Smooth muscle cell (in vitro differentiated cells): Measurements from ENCODE around the gene CETP. TPM values are rescaled to one million over a fixed set of nuclear protein-coding genes. Genes with fewer than 3 reads are reported as not detected.
"Not testable (repeated sequence)": the region's sequence is repeated elsewhere in the genome, so short reads cannot be mapped to it uniquely, and the experiment has no call there.

Experiments used
- DNase-seq: peaks from one replicate; lab custom pipeline; 2025; ENCODE audit not compliant: unreplicated experiment; lab: John Stamatoyannopoulos, UW
- H2AFZ ChIP-seq: fragments of 200-600 bp; sonication (generic); 2 replicates; pipeline ENCODE4 v1.6.0; 2016; ENCODE audit warnings: antibody characterized with exemption, low read depth, mild to moderate bottlenecking
- H3F3A ChIP-seq: fragments of 200-600 bp; sonication (generic); 2 replicates; pipeline ENCODE4 v1.6.0; 2017; ENCODE audit warnings: antibody characterized with exemption, low read depth
- H3K27ac ChIP-seq: fragments of 200-600 bp; sonication (generic); 2 replicates; pipeline ENCODE4 v1.5.1; 2016; ENCODE audit warnings: low read depth, mild to moderate bottlenecking
- H3K27me3 ChIP-seq: fragments of 200-600 bp; sonication (generic); 2 replicates; pipeline ENCODE4 v1.6.1; 2016; ENCODE audit warnings: low read depth, mild to moderate bottlenecking
- H3K36me3 ChIP-seq: fragments of 200-600 bp; sonication (generic); 2 replicates; pipeline ENCODE4 v1.5.1; 2016; ENCODE audit warnings: low read depth
- H3K4me1 ChIP-seq: fragments of 200-600 bp; sonication (generic); 2 replicates; pipeline ENCODE4 v1.5.1; 2016; ENCODE audit warnings: low read depth
- H3K4me2 ChIP-seq: fragments of 200-600 bp; sonication (generic); 2 replicates; pipeline ENCODE4 v1.6.0; 2016; ENCODE audit warnings: mild to moderate bottlenecking
- H3K4me3 ChIP-seq: fragments of 200-600 bp; sonication (generic); 2 replicates; pipeline ENCODE4 v1.5.1; 2016; ENCODE audit warnings: mild to moderate bottlenecking
- H3K79me2 ChIP-seq: fragments of 200-600 bp; sonication (generic); 2 replicates; pipeline ENCODE4 v1.6.0; 2016; ENCODE audit warnings: low read depth, mild to moderate bottlenecking
- H3K9ac ChIP-seq: fragments of 200-600 bp; sonication (generic); 2 replicates; pipeline ENCODE4 v1.6.0; 2016; ENCODE audit warnings: low read depth
- H3K9me3 ChIP-seq: fragments of 200-600 bp; sonication (generic); replicated peaks from 2 replicates; pipeline ENCODE4 v1.5.1; 2016; ENCODE audit warnings: low read depth
- H4K20me1 ChIP-seq: fragments of 200-600 bp; sonication (generic); 2 replicates; pipeline ENCODE4 v1.6.0; 2016; ENCODE audit warnings: low read depth
- CTCF ChIP-seq: fragments of 200-600 bp; sonication (generic); IDR thresholded peaks from 2 replicates; pipeline ENCODE4 v1.5.1; 2017; ENCODE audit warnings: borderline replicate concordance, mild to moderate bottlenecking, antibody characterized with exemption; ENCODE audit not compliant: insufficient read depth, poor library complexity, severe bottlenecking
- WGBS: methylation state at CpG from one replicate; pipeline ENCODE4 v1.1.7; 2016; ENCODE audit warnings: low lambda C conversion rate; 5-methylcytosine and 5-hydroxymethylcytosine counted together
- polyA plus RNA-seq: library from polyadenylated mRNA; unstranded; fragments of >200 nt; fragmentation: Nextera tagmentation; extraction: Ambion mirVana; gene quantifications from 2 replicates; pipeline ENCODE4 v1.2.1, GENCODE V29; 2016
- total RNA-seq: library from RNA; depleted of rRNA; stranded (reverse); fragments of >200 nt; gene quantifications from 2 replicates; pipeline ENCODE4 v1.2.3, GENCODE V29; 2014

The CETP gene
- total and polyA plus RNA-seq, 2 experiments from 2014 or later, result not detected

- Histone ChIP-seq H3K27me3 (peaks cover 7% of the 10 kb centered on the region), H3K36me3 (no peaks in the 10 kb centered on the region), H3F3A (no peaks in the 10 kb centered on the region), H3K4me2 (peak within 1 kb of the TSS; percentile 95), H3K79me2 (no peaks in the 10 kb centered on the region), H4K20me1 (no peaks in the 10 kb centered on the region), H2AFZ (peak within 1 kb of the TSS; percentile 88), H3K4me3 (peak within 1 kb of the TSS; percentile 87), H3K27ac (no peak within 1 kb of the TSS), H3K9ac (peak within 1 kb of the TSS; percentile 63), H3K9me3 (no peaks in the 10 kb centered on the region), H3K4me1 (no peaks in the 10 kb centered on the region)
- DNase-seq, result peak; percentile 37
- WGBS, result 8% methylated on average over 60 of the region's 64 CpGs
- no peak for TF ChIP-seq CTCF
These were observed 27.5 kb downstream of the CETP start, which contains the start of gene NLRC5 for GRCh38 chr16:56988948-56989945. NLRC5 (plus strand) TSS chr16:56989557; CDS start chr16:57020713, 31,156 bp downstream.

DNA sequence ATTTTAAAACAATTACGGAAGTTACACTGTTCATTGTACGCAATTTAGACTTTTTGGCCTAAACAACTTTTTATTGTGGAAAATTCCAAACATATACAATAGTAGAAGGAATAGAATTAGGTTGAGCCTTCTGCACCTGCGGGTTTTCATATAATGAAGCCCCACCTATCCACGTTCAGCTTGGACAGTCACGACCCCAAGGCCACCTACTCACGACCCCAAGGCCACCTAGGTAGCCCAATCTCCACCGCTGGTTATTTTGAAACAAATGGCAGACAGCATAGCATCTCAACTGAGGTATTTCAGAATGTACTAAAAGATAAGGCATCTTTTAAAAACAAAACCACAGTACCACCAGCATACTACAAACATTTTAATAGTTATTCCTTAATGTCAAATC, 28.2 kb downstream of the CETP start:
- no peak for TF ChIP-seq CTCF
- 63% methylated on average over 7 of the region's 7 CpGs for WGBS
- no peaks in the 10 kb centered on the region for H3F3A ChIP-seq
- H3K9me3 ChIP-seq, result no peaks in the 10 kb centered on the region
- H3K27ac ChIP-seq, result no peak overlapping the region
- H3K4me2 ChIP-seq, result peak overlapping the region; percentile 95
- H2AFZ ChIP-seq, result peak overlapping the region; percentile 88
- no peaks in the 10 kb centered on the region for H3K79me2 ChIP-seq
- DNase-seq, result no peak
- peak overlapping the region; percentile 87 for H3K4me3 ChIP-seq
- no peaks in the 10 kb centered on the region for H4K20me1 ChIP-seq
- peak overlapping the region; percentile 63 for H3K9ac ChIP-seq
- H3K4me1 ChIP-seq, result no peaks in the 10 kb centered on the region
- H3K27me3 ChIP-seq, result peaks cover 7% of the 10 kb centered on the region
- H3K36me3 ChIP-seq, result no peaks in the 10 kb centered on the region

DNA sequence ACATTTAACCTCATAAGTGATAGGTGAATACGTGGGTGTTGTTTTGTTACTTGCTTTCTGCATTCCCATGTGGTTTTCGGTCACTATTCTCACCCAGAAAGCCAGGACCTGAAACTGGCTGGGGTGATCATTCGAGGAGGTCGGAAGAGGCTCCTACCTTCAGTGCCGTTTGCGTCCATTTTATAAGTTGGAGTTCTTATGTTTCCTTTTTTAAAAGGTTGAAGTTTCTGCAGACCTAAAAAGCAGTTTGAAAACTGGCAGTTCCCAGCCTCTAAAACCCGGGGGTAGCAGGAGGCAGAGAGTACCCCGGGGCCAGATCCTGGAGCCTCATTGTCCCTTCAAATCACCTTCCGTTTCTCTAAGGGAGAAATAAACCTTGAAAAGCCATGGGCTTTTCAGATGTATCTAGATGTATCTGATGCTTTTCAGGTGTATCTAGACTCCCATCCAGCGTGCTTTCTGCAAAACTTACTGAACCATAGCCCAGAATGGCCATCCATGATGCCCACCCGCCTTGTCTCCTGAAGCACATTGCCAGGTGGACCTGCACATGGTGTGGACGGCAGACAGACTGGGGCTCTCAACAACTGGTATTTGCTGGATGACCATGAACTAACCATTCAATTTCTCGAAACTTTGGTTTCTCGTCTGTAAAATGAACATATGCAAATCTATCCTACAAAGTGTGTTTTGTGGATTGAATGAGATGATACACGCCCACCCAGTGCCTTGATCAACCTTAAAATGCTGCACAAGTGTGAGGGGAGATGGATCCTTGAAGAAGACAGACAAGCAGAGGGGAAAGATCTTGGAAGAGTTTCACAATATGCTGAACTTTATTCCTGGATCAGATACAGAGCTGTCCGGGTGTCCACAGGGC, 28.9 kb downstream of the CETP start:
- Histone ChIP-seq H4K20me1 (no peaks in the 10 kb centered on the region), H3K79me2 (no peaks in the 10 kb centered on the region), H3K9ac (no peak overlapping the region), H3K4me2 (peak overlapping the region; percentile 95), H3K4me3 (no peak overlapping the region), H2AFZ (no peak overlapping the region), H3K9me3 (no peaks in the 10 kb centered on the region), H3K27me3 (peaks cover 7% of the 10 kb centered on the region), H3K4me1 (no peaks in the 10 kb centered on the region), H3F3A (no peaks in the 10 kb centered on the region), H3K27ac (no peak overlapping the region), H3K36me3 (no peaks in the 10 kb centered on the region)
- no peak for TF ChIP-seq CTCF
- 93% methylated on average over 16 of the region's 16 CpGs for WGBS
- DNase-seq, result no peak

DNA sequence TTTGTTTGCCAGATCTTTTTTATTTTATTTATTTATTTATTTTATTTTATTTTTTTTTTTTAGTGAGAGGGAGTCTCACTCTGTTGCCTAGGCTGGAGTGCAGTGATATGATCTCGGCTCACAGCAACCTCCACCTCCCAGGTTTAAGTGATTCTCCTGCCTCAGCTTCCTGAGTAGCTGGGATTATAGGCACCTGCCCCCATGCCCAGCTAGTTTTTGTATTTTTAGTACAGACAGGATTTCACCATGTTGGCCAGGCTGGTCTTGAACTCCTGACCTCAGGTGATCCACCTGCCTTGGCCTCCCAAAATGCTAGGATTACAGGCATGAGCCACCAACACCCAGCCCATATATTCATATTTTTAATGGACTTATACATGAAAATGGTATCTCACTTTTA, 30.7 kb downstream of the CETP start:
- not testable (repeated sequence) for H3K9me3 ChIP-seq, H3K9ac ChIP-seq, H3K79me2 ChIP-seq, H3K4me2 ChIP-seq, H2AFZ ChIP-seq, H3K4me1 ChIP-seq, H3K36me3 ChIP-seq, DNase-seq, H3F3A ChIP-seq, H3K27ac ChIP-seq, H3K4me3 ChIP-seq, H3K27me3 ChIP-seq, H4K20me1 ChIP-seq
- WGBS, result 94% methylated on average over 1 of the region's 1 CpG
